H9 (cell line): ENCODE results near the gene OR6T1. TPM values are rescaled to one million over a fixed set of nuclear protein-coding genes. Genes with fewer than 3 reads are reported as not detected.

ENCODE experiments used
- DNase-seq: peaks from one replicate; pipeline ENCODE4 v3.0.0-alpha.2; 2017
- H2AFZ ChIP-seq: one replicate; pipeline ENCODE4 v1.6.1; 2013; ENCODE audit warnings: mild to moderate bottlenecking, low read length, control low read depth, moderate library complexity
- H2AK5ac ChIP-seq: 2 replicates; pipeline ENCODE4 v1.6.1; 2013; ENCODE audit warnings: low read length, control low read depth, mixed read lengths; ENCODE audit not compliant: insufficient read length
- H2BK120ac ChIP-seq: one replicate; pipeline ENCODE4 v1.6.1; 2013; ENCODE audit warnings: low read depth, mild to moderate bottlenecking, low read length, control low read depth, inconsistent platforms; ENCODE audit not compliant: poor library complexity, severe bottlenecking
- H2BK12ac ChIP-seq: 2 replicates; pipeline ENCODE4 v1.6.1; 2013; ENCODE audit warnings: low read length, control low read depth, mixed read lengths, low read depth; ENCODE audit not compliant: insufficient read length
- H2BK15ac ChIP-seq: 2 replicates; pipeline ENCODE4 v1.6.1; 2013; ENCODE audit warnings: low read depth, low read length, control low read depth
- H2BK20ac ChIP-seq: one replicate; pipeline ENCODE4 v1.6.1; 2013; ENCODE audit warnings: low read depth, mild to moderate bottlenecking, low read length, control low read depth, inconsistent platforms; ENCODE audit not compliant: poor library complexity, severe bottlenecking
- H2BK5ac ChIP-seq: 2 replicates; pipeline ENCODE4 v1.6.1; 2013; ENCODE audit warnings: low read length, control low read depth, mixed read lengths; ENCODE audit not compliant: insufficient read length
- H3K14ac ChIP-seq: 2 replicates; pipeline ENCODE4 v1.6.1; 2013; ENCODE audit warnings: low read length, control low read depth; ENCODE audit not compliant: insufficient read depth
- H3K18ac ChIP-seq: 2 replicates; pipeline ENCODE4 v1.6.1; 2013; ENCODE audit warnings: low read depth, mild to moderate bottlenecking, mixed read lengths, low read length, control low read depth; ENCODE audit not compliant: insufficient read length
- H3K23ac ChIP-seq: 2 replicates; pipeline ENCODE4 v1.6.1; 2013; ENCODE audit warnings: low read length, control low read depth, mixed read lengths, low read depth; ENCODE audit not compliant: insufficient read length
- H3K23me2 ChIP-seq: 2 replicates; pipeline ENCODE4 v1.6.1; 2013; ENCODE audit warnings: low read depth, mild to moderate bottlenecking, mixed read lengths, low read length, control low read depth; ENCODE audit not compliant: insufficient read length, poor library complexity, severe bottlenecking
- H3K27ac ChIP-seq: 2 replicates; pipeline ENCODE4 v1.5.1; 2013; ENCODE audit warnings: low read length, control low read depth, mixed read lengths, low read depth; ENCODE audit not compliant: insufficient read length
- H3K27me3 ChIP-seq: 2 replicates; pipeline ENCODE4 v1.6.1; 2013; ENCODE audit warnings: low read length, control low read depth, inconsistent platforms; ENCODE audit not compliant: insufficient read depth
- H3K4ac ChIP-seq: 2 replicates; pipeline ENCODE4 v1.6.1; 2013; ENCODE audit warnings: low read depth, mild to moderate bottlenecking, control low read depth, inconsistent platforms, low read length, moderate library complexity
- H3K4me1 ChIP-seq: 2 replicates; pipeline ENCODE4 v1.6.1; 2013; ENCODE audit warnings: low read length, control low read depth, inconsistent platforms; ENCODE audit not compliant: insufficient read depth
- H3K4me2 ChIP-seq: 2 replicates; pipeline ENCODE4 v1.6.1; 2013; ENCODE audit warnings: low read length, control low read depth, mixed read lengths; ENCODE audit not compliant: insufficient read length, insufficient read depth
- H3K56ac ChIP-seq: 2 replicates; pipeline ENCODE4 v1.6.1; 2013; ENCODE audit warnings: low read depth, mild to moderate bottlenecking, mixed read lengths, low read length, control low read depth; ENCODE audit not compliant: insufficient read length
- H3K79me1 ChIP-seq: 2 replicates; pipeline ENCODE4 v1.6.1; 2013; ENCODE audit warnings: low read depth, mild to moderate bottlenecking, moderate library complexity, low read length, control low read depth, inconsistent platforms; ENCODE audit not compliant: insufficient read depth, poor library complexity, severe bottlenecking
- H3K79me2 ChIP-seq: 2 replicates; pipeline ENCODE4 v1.6.1; 2013; ENCODE audit warnings: low read length, control low read depth, inconsistent platforms; ENCODE audit not compliant: insufficient read depth
- H3K9ac ChIP-seq: 2 replicates; pipeline ENCODE4 v1.6.1; 2013; ENCODE audit warnings: low read length, control low read depth, mixed read lengths; ENCODE audit not compliant: insufficient read length; ENCODE audit errors: extremely low read depth
- H3K9me3 ChIP-seq: one replicate; pipeline ENCODE4 v1.6.1; 2013; ENCODE audit warnings: low read depth, low read length, inconsistent platforms; ENCODE audit not compliant: control insufficient read depth
- H3T11ph ChIP-seq: one replicate; pipeline ENCODE4 v1.6.1; 2013; ENCODE audit warnings: mild to moderate bottlenecking, low read length, control low read depth, inconsistent platforms
- H4K20me1 ChIP-seq: one replicate; pipeline ENCODE4 v1.6.1; 2013; ENCODE audit not compliant: control insufficient read depth, insufficient read length, insufficient read depth
- H4K5ac ChIP-seq: 2 replicates; pipeline ENCODE4 v1.6.1; 2013; ENCODE audit warnings: low read depth, mild to moderate bottlenecking, mixed read lengths, low read length, control low read depth; ENCODE audit not compliant: insufficient read length
- H4K8ac ChIP-seq: replicated peaks from 2 replicates; pipeline ENCODE4 v1.6.1; 2013; ENCODE audit warnings: low read length, control low read depth, mixed read lengths, low read depth; ENCODE audit not compliant: insufficient read length
- H4K91ac ChIP-seq: 2 replicates; pipeline ENCODE4 v1.6.1; 2013; ENCODE audit warnings: low read depth, mild to moderate bottlenecking, moderate library complexity, mixed read lengths, low read length, control low read depth; ENCODE audit not compliant: insufficient read length
- H3K27ac Mint-ChIP-seq, 3 experiments: 2 replicates in 2 of 3; 3 replicates in 1 of 3; pipeline ENCODE4 v1.8.0; 2020 to 2021; ENCODE audit warnings: mixed read lengths in 3 of 3, mild to moderate bottlenecking in 1 of 3, moderate library complexity in 1 of 3
- H3K27me3 Mint-ChIP-seq: 2 replicates; pipeline ENCODE4 v1.8.0; 2021; ENCODE audit warnings: low read depth, mild to moderate bottlenecking, moderate library complexity, mixed read lengths
- H3K36me3 Mint-ChIP-seq, 3 experiments: 2 replicates in 2 of 3; 3 replicates in 1 of 3; pipeline ENCODE4 v1.8.0; 2020 to 2021; ENCODE audit warnings: low read depth in 3 of 3, mixed read lengths in 3 of 3; ENCODE audit not compliant: insufficient read depth in 1 of 3
- H3K4me1 Mint-ChIP-seq, 2 experiments: 2 replicates each; pipeline ENCODE4 v1.8.0; 2020; ENCODE audit warnings: mixed read lengths in 2 of 2
- H3K4me3 Mint-ChIP-seq, 2 experiments: 2 replicates in 1 of 2; 3 replicates in 1 of 2; pipeline ENCODE4 v1.8.0; 2020 to 2021; ENCODE audit warnings: mild to moderate bottlenecking in 2 of 2, mixed read lengths in 2 of 2, moderate library complexity in 1 of 2
- H3K9me3 Mint-ChIP-seq, 2 experiments: 2 replicates in 1 of 2; 3 replicates in 1 of 2; pipeline ENCODE4 v1.8.0; 2020; ENCODE audit warnings: mild to moderate bottlenecking in 2 of 2, mixed read lengths in 2 of 2, moderate library complexity in 1 of 2
- WGBS: extraction: QIAGEN DNeasy Blood & Tissue Kit; methylation state at CpG from one replicate; pipeline ENCODE4 v1.1.7; 2013; ENCODE audit warnings: missing lambda C conversion rate, low lambda C conversion rate, mixed read lengths; ENCODE audit not compliant: insufficient read length; ENCODE audit errors: extremely low coverage; 5-methylcytosine and 5-hydroxymethylcytosine counted together
- total RNA-seq: library from RNA; stranded (reverse); gene quantifications from 2 replicates; pipeline ENCODE4 v1.2.1, GENCODE V29; 2021
- TF ChIP-seq, protein P1 (sequence below): fragments of 200-600 bp; sonication (generic); conservative IDR thresholded peaks from 3 replicates; pipeline ENCODE4 v1.8.0; 2021; ENCODE audit warnings: antibody characterized with exemption, mild to moderate bottlenecking

OR6T1 gene
- total RNA-seq, 1 experiment from 2014 or later = not detected

DNA sequence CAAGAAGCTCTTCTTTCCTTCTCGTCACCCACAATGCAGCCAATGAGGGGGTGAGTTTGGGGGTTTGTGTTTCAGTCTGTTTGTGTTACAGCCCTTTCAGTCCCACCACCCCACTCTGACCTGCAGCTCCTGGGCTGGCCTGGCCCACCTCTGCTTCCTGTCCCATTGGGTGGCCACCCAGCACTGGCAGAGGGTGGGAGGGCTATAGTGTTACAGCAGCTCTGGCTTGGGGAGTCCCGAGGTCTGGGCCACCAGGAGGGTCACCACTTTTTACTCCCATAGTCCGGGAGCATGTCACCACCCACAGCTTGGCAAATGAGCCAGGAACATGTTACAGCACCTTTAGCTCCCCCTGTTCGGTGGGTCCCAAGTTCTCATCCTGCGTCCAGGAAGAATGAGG is 35.7 kb upstream of the OR6T1 start:
- H3K4me1 ChIP-seq = no peaks in the 10 kb centered on the region
- H3K79me1 ChIP-seq = no peaks in the 10 kb centered on the region
- no peak overlapping the region for H2BK15ac ChIP-seq
- Mint-ChIP-seq H3K36me3 (peaks cover 5 to 16% (median 7%) of the 10 kb centered on the region in 3 experiments; a peak in 6 of 7 replicates), H3K9me3 (peaks cover 14% of the 10 kb centered on the region in 2 experiments), H3K4me3 (no peak overlapping the region), H3K27me3 (no peaks in the 10 kb centered on the region; the same call in 1 of the 2 replicates), H3K27ac (no peak overlapping the region), H3K4me1 (peaks cover 14 to 15% of the 10 kb centered on the region in 2 experiments)
- H3K79me2 ChIP-seq = no peaks in the 10 kb centered on the region
- no peak overlapping the region for H2BK20ac ChIP-seq
- H4K8ac ChIP-seq = no peak overlapping the region
- no peak overlapping the region for H4K5ac ChIP-seq
- H4K91ac ChIP-seq = no peak overlapping the region
- H3K4ac ChIP-seq = no peak overlapping the region
- H3K23me2 ChIP-seq = no peaks in the 10 kb centered on the region
- DNase-seq = no peak
- TF ChIP-seq, protein P1, sequence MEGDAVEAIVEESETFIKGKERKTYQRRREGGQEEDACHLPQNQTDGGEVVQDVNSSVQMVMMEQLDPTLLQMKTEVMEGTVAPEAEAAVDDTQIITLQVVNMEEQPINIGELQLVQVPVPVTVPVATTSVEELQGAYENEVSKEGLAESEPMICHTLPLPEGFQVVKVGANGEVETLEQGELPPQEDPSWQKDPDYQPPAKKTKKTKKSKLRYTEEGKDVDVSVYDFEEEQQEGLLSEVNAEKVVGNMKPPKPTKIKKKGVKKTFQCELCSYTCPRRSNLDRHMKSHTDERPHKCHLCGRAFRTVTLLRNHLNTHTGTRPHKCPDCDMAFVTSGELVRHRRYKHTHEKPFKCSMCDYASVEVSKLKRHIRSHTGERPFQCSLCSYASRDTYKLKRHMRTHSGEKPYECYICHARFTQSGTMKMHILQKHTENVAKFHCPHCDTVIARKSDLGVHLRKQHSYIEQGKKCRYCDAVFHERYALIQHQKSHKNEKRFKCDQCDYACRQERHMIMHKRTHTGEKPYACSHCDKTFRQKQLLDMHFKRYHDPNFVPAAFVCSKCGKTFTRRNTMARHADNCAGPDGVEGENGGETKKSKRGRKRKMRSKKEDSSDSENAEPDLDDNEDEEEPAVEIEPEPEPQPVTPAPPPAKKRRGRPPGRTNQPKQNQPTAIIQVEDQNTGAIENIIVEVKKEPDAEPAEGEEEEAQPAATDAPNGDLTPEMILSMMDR = no peak
- no peak overlapping the region for H2AK5ac ChIP-seq
- no peak overlapping the region for H2BK5ac ChIP-seq
- H4K20me1 ChIP-seq = no peaks in the 10 kb centered on the region
- H3K4me2 ChIP-seq = no peak overlapping the region
- no CpG with 5 or more reads among the region's 5 CpGs for WGBS
- no peaks in the 10 kb centered on the region for H3K9me3 ChIP-seq
- H3K18ac ChIP-seq = no peak overlapping the region
- no peak overlapping the region for H3K23ac ChIP-seq
- no peak overlapping the region for H3K56ac ChIP-seq
- no peak overlapping the region for H2BK12ac ChIP-seq
- H3K27ac ChIP-seq = no peak overlapping the region
- no peak overlapping the region for H3K9ac ChIP-seq
- no peak overlapping the region for H2AFZ ChIP-seq
- H2BK120ac ChIP-seq = no peak overlapping the region
- H3T11ph ChIP-seq = no peak overlapping the region
- no peaks in the 10 kb centered on the region for H3K27me3 ChIP-seq
- no peak overlapping the region for H3K14ac ChIP-seq
